Kidney (tissue), 14 donors: Measurements from ENCODE around the gene EPHA4. TPM values are rescaled to one million over a fixed set of nuclear protein-coding genes. Genes with fewer than 3 reads are reported as not detected.

Experiments used
- DNase-seq, 5 donors: peaks; one replicate each; pipeline ENCODE4 v3.0.0-alpha.2; 2013 to 2020
- FAIRE-seq: peaks from 2 replicates; lab custom pipeline; 2012; peaks lifted over from hg19 to GRCh38; lab: Jason Lieb, UNC
- H3K27ac ChIP-seq, 2 donors: one replicate each; pipeline ENCODE4 v1.7.0; 2013; ENCODE audit warnings: low read depth in 2 of 2, low read length in 2 of 2, inconsistent platforms in 1 of 2
- H3K27me3 ChIP-seq: one replicate; pipeline ENCODE4 v1.7.1; 2013; ENCODE audit warnings: low read length, inconsistent platforms; ENCODE audit not compliant: control insufficient read depth, insufficient read depth
- H3K36me3 ChIP-seq, 3 donors: one replicate each; pipeline versions ENCODE4 v1.7.0 to v1.7.1; 2013; ENCODE audit warnings: low read length in 3 of 3, control low read depth in 1 of 3, inconsistent platforms in 1 of 3; ENCODE audit not compliant: insufficient read depth in 3 of 3, control insufficient read depth in 2 of 3
- H3K4me1 ChIP-seq, 3 donors: one replicate each; pipeline versions ENCODE4 v1.7.0 to v1.7.1; 2013; ENCODE audit warnings: low read length in 3 of 3, inconsistent platforms in 1 of 3, low read depth in 1 of 3; ENCODE audit not compliant: control insufficient read depth in 2 of 3, insufficient read depth in 2 of 3
- H3K4me3 ChIP-seq, 3 donors: one replicate each; pipeline versions ENCODE4 v1.7.0 to v1.8.1; 2013; ENCODE audit warnings: low read length in 3 of 3, control low read depth in 1 of 3, inconsistent platforms in 1 of 3
- H3K9ac ChIP-seq, 3 donors: one replicate each; pipeline versions ENCODE4 v1.7.0 to v1.7.1; 2013; ENCODE audit warnings: low read length in 3 of 3, control low read depth in 1 of 3, inconsistent platforms in 1 of 3
- H3K9me3 ChIP-seq, 3 donors: one replicate each; pipeline versions ENCODE4 v1.7.0 to v1.7.1; 2013; ENCODE audit warnings: low read length in 3 of 3, control low read depth in 1 of 3, inconsistent platforms in 1 of 3; ENCODE audit not compliant: control insufficient read depth in 2 of 3, insufficient read depth in 1 of 3
- CTCF ChIP-seq: IDR thresholded peaks from 3 replicates; pipeline ENCODE4 v1.5.1; 2012; ENCODE audit warnings: mild to moderate bottlenecking, moderate library complexity, borderline replicate concordance; ENCODE audit not compliant: insufficient read depth; ENCODE audit errors: extremely low read depth
- intact Hi-C: fragments of 100-400 bp; cut with DNase I; formaldehyde crosslinking; loops from one replicate; pipeline ENCODE4 v1.11.1; 2022
- polyA plus RNA-seq: library from polyadenylated mRNA; stranded (reverse); fragments of 350-450 nt; fragmentation: Illumina TruSeq; extraction: RNeasy Lipid Tissue Mini Kit (QIAGEN cat#74804); gene quantifications from one replicate; pipeline ENCODE4 v1.2.3, GENCODE V29; 2014; ENCODE audit warnings: low read depth, low replicate concordance; ENCODE audit not compliant: insufficient read depth
- total RNA-seq: library from RNA; stranded (reverse); fragmentation: NEBNext Ultra II Directional; extraction: Animal tissue kit (Norgen Biotek cat#: 25700); gene quantifications from one replicate; pipeline ENCODE4 v1.2.1, GENCODE V29; 2021
- donor health status: control.
- donor health status: control.
- donor health status: control.
- donor health status: control.
- donor health status: control.
- donor health status: DM: yes; HTN: yes; CAD: no.
- donor health status: Normal renal cell carcinoma (clear cell type).

Gene EPHA4
- total and polyA plus RNA-seq, 2 donors from 2014 or later, result 4.8 to 38.0 TPM

- TF ChIP-seq CTCF, result no peak
Measured at GRCh38 chr2:221561770-221562169, 10.3 kb downstream of the EPHA4 start.

GRCh38 chr2:221559991-221560390 is 12.1 kb downstream of the EPHA4 start:
- Histone ChIP-seq H3K4me3 (no peak overlapping the region), H3K4me1 (peaks cover 0 to 11% (median 6%) of the 10 kb centered on the region in 3 donors), H3K27me3 (no peaks in the 10 kb centered on the region), H3K27ac (no peak overlapping the region), H3K36me3 (no peaks in the 10 kb centered on the region), H3K9ac (no peak overlapping the region), H3K9me3 (no peaks in the 10 kb centered on the region)
- intact Hi-C loops, result no loop called here
- FAIRE-seq (no peak), DNase-seq (no peak)
- TF ChIP-seq CTCF, result no peak

More at GRCh38 chr2:221561770-221562169, 10.3 kb downstream of the EPHA4 start:
- Histone ChIP-seq H3K4me3 (no peak overlapping the region), H3K27me3 (no peaks in the 10 kb centered on the region), H3K9ac (no peak overlapping the region), H3K27ac (no peak overlapping the region), H3K9me3 (no peaks in the 10 kb centered on the region), H3K36me3 (no peaks in the 10 kb centered on the region), H3K4me1 (peaks cover 0 to 5% (median 0%) of the 10 kb centered on the region in 3 donors)
- intact Hi-C loops, result no loop called here
- FAIRE-seq (no peak), DNase-seq (no peak)

GRCh38 chr2:221558107-221558506 is 14.0 kb downstream of the EPHA4 start:
- DNase-seq (no peak), FAIRE-seq (no peak)
- peaks cover 0 to 8% (median 6%) of the 10 kb centered on the region in 3 donors for H3K4me1 ChIP-seq
- no peaks in the 10 kb centered on the region for H3K9me3 ChIP-seq
- no peak for TF ChIP-seq CTCF
- H3K4me3 ChIP-seq, result no peak overlapping the region
- no peaks in the 10 kb centered on the region for H3K27me3 ChIP-seq
- intact Hi-C loops, result no loop called here
- H3K9ac ChIP-seq, result no peak overlapping the region
- no peak overlapping the region for H3K27ac ChIP-seq
- H3K36me3 ChIP-seq, result no peaks in the 10 kb centered on the region

- TF ChIP-seq CTCF, result no peak
- intact Hi-C loops, result no loop called here
- no peak for FAIRE-seq
- Histone ChIP-seq H3K4me3 (peak overlapping the region in 1 of 3 donors; percentile 33), H3K9me3 (no peaks in the 10 kb centered on the region), H3K36me3 (no peaks in the 10 kb centered on the region), H3K9ac (peak overlapping the region in 1 of 3 donors; percentile 17), H3K27me3 (no peaks in the 10 kb centered on the region), H3K4me1 (peaks cover 0 to 13% (median 6%) of the 10 kb centered on the region in 3 donors), H3K27ac (peak overlapping the region in 1 of 2 donors; percentile 35)
- peak in 2 of 5 donors; percentile 36 to 37 for DNase-seq
Measured at GRCh38 chr2:221555494-221555846, 16.6 kb downstream of the EPHA4 start.
